Activated CD4-positive, alpha-beta T cell treated with anti-CD3 and anti-CD28 coated beads, Interleukin-2, amount 50 U/mL, for 24 hours (primary cell): ENCODE measurements around the gene PRRT4.

Experiments used
- DNase-seq, 2 donors: peaks; one replicate each; pipeline ENCODE4 v3.0.0-alpha.2; 2020; ENCODE audit warnings: low read depth in 1 of 2, low spot score in 1 of 2

Gene PRRT4

GRCh38 chr7:128349466-128349825 lies 12.0 kb downstream of the PRRT4 start:
- no peak for DNase-seq

DNA sequence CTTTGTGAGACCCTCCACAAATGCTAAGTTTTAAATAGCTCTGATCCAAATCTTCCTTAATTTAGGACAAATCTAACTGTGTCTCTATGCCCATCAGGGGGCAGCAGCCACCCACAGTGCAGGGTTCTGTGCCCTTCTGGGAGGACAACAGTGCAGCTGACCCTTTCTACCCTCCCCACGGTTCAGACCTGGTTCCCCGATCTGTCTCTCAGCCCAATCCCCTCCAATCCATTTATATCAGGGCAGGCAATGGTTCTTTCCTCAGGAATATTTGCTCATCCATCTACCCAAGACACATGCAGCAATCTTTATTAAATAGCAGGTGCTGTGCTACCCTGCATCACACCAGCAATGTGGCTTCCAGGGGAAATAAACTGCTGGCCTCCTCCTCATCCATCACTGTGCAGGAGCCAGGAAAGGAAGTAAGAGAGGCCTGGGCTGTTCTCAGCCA lies 13.8 kb downstream of the PRRT4 start:
- DNase-seq, result peak in 1 of 2 donors; percentile 33

GRCh38 chr7:128344431-128344774 lies 17.1 kb downstream of the PRRT4 start:
- DNase-seq, result no peak

DNA sequence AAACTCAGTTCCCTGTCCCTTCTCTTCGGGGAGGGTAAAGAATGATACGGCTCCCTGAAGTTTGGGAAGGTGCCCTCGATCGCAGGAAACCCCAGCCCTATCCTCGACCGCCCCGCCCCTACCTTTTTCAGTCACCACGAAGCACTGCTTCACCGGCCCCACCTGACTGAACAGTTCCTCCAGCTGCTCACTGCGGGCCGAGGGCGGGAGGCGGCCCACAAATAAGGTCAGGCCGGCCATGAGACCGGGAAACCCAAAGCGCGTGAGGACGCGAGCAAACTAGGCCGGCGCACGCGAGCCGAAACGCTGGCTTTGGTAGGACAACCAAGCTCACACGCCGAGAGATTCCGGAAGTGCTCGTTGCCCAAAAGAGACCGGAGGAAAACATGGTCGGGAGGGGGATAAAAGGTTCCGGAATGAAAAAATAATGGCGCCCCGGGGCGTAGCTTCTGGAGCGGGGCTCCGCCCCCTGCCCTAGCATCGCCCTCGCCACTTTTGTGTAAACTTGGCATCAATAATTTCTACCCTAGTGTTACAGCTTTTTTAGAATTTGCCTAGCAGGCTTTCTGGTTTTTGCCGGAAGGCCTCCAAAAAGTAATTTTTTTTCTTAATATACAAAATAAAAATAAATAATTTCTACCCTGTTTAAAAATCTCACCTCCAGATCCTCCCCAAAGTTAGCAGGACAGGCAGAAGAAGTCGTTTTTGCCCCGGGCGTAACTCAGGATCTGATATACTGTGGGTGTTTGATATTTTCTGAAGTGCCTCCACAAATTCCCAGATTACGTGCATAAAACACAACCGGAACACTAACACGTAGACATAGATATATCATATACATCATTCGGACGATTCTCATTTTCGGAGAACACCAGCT lies 17.7 kb downstream of the PRRT4 start, which contains the start of gene RBM28:
Gene RBM28 (minus strand): TSS at position 355 of the 877 bp plus-strand sequence. CDS start 115 bp downstream, at position 240.
- DNase-seq, result peak; percentile 75 to 83

DNA sequence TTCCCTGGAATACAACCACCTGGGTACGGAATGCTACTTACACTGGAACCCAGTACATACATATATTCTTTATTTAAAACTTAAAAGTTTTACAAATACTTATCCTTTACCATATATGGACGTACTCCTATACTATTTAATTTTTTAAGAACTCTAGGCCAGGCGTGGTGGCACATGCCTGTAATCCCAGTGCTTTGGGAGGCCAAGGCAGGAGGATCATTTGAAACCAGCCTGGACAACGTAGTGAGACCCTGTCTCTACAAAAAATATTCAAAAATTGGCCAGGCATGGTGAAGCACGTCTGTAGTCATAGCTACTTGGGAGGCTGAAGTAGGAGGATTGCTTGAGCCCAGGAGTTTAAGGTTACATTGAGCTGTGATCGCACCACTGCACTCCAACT lies 19.8 kb downstream of the PRRT4 start:
- DNase-seq, result no peak

DNA sequence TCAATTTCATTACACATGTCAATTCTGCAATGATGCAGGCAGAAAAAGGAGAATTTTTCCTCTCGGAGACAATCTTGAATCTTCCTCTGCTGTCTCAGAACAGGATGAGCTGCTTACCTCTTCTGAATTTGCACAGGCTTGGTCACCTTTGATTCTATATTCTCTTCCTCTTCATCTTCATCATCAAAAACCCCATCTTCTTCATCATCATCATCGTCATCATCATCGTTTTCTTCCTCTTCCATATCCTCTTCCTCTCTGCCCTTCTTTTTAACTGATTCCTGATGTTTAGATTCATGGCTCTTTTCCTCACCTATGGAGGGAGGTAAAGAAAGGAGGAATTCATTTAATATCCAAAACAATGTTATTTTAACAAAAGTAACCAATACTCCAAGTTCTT lies 25.8 kb downstream of the PRRT4 start:
- no peak for DNase-seq

GRCh38 chr7:128324368-128324680 lies 37.2 kb downstream of the PRRT4 start:
- no peak for DNase-seq

DNA sequence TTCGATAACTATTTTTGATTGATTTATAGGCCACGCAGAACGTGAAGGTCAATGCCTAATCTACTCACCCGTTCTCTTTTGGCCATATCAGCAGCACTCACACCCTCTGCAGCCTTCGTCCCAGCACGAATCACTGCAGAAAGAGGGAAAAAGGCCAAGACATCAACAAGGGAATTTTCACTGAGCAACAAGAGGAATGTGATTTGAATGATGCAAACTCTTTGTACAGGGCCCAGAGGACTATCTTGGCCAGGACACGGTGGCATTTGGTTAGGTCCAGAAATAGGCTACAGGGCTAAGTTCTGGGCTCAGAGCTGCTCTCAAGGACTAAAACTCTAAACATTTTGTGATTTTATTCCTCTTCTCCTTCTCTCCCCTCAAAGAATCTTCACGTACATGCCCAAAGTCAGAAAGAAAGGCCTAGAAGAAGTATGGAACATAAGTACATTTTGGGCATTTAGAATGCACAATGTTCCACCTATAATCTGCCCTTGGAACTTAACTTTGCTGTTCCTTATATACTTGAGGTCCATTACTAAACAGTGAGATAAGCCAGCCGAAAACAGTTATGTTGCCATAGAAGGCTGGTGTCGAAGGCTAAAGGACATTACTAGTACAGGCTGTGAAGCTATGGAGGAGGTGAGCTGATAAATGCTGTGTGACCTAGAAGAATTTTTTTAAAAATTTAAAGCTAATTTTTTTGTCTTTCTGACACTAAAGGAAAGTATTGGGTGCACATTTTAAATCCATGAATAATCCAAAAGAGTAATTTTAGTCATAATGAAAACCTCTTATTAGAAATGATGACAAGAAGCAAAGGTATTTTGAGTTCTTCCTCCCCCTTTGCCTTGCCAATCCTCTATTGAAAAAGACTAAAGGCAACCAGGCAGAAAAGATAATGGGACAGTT lies 37.8 kb downstream of the PRRT4 start:
- DNase-seq, result no peak

DNA sequence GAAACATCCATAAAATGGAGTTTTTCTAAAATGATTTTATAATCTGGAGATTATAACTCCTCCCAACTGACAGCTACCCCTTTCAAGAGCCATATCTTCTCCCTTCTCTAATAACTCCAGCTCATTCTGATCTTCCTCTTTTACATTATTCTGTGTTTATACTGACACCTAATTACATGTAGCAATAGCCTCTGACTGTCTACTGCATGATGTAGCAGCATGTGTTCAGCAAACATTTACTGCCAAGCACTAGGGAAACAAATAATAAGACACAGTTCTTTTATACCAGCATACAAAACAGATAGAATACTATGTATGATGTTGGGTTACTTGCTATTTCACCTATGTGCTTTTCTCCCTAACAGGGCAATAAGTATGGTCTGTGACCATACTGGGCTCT lies 38.5 kb downstream of the PRRT4 start:
- DNase-seq, result no peak

GRCh38 chr7:128322040-128322643 lies 39.3 kb downstream of the PRRT4 start:
- no peak for DNase-seq

GRCh38 chr7:128321044-128321422 lies 40.5 kb downstream of the PRRT4 start:
- no peak for DNase-seq

- no peak for DNase-seq
These were observed 42.8 kb downstream of the PRRT4 start for GRCh38 chr7:128318691-128319090.

DNA sequence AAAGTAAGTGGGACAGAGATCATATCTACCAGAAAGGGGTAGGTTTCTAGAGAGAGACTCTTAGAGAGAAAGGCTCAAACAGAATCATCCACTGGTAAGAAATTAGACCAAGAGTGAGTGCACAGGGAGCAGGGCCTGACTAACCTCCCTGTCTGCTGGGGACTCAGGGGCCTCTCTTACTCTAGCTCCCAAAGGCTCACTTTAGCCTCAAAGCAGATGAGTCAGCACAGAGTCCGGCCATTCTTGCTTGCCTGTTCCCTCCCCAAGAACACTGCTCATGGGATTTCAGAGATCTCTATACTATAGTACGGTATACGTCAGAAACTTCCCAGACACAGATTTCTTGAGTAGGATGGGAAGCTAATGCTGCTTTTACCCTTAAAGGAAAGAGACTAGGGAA lies 50.5 kb downstream of the PRRT4 start:
- no peak for DNase-seq

DNA sequence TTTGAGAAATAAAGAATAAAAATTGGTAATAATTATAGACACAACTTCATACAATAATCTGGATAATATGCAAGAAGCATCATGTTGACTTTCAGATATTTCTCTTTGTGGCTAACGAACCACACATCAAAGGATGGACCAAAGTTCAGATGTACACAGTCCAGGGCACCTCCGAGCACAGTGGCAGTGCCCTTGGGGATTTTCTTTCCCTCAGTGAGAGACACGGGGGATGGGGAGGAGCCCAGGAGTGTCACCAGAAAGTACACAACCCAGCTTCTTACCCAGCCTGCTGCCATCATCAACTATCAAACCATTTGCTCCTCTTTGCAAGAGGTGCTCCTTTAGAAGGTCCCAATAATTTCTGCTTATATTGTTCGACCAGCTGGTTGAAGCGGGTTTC lies 51.0 kb downstream of the PRRT4 start:
- no peak for DNase-seq

- DNase-seq, result no peak
These were observed 51.5 kb downstream of the PRRT4 start for GRCh38 chr7:128309976-128310375.

- DNase-seq, result no peak
These were observed 52.4 kb downstream of the PRRT4 start for GRCh38 chr7:128309124-128309523.

- DNase-seq, result no peak
These were observed 54.4 kb downstream of the PRRT4 start for GRCh38 chr7:128307061-128307460.

DNA sequence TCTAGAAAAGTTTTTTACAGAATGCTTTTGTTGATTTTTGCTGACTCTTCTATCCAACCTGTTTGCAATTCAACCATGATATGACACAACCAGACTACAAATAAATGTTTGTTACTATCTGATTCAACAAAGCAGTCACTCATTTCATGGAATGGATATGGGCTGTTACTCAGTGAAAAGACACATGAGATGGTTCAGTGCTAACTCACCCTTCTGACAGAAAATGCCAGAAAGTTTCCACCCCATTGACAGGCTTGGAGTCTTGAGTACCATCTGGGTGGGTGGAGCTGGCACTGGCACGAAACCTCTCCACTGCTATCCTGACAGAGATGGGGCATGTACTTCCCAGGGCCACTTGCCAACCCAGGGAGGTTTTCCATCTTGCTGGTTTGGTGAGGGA lies 57.3 kb downstream of the PRRT4 start:
- no peak for DNase-seq

GRCh38 chr7:128303643-128304042 lies 57.8 kb downstream of the PRRT4 start:
- no peak for DNase-seq

DNA sequence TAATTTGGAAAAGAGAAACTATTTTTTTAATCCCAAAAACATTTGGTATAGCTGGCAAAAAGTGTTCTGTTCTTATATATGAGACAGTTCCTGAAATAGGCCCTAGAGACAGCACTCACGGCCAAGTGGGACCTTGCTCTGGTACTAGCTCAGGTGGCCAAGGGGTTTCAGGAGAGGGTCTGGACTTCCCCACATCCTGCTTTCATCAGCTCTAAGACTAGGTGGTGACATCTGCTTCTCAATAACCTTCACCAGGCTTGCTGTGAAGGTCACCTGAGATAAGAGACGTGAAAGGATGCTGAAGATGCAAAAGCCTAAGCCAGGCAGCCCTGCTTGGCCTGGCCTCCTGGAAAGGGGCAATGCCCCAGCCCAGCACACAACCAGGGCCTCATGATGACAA lies 58.4 kb downstream of the PRRT4 start:
- DNase-seq, result no peak

DNA sequence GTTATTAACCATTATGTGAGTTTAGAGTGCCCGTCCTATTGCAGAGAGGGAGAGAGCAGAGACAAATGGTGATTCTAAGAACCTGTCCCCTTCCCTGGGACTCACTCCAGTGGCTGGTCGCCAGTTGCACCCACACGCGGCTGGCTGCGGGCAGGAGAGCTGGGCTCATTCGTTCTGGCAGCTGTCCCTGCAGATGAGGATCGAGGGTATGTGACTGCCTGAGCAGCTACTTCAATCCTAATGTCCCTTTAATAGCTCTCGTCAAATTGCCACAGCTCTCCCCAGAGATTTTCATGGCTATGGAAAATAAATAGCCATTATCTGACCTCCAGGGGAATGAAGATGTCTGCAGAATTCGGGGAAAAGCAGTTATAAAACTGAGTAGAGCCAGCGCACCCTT lies 59.4 kb downstream of the PRRT4 start:
- no peak for DNase-seq
